ENCODE data around the gene TTC16.

DNA sequence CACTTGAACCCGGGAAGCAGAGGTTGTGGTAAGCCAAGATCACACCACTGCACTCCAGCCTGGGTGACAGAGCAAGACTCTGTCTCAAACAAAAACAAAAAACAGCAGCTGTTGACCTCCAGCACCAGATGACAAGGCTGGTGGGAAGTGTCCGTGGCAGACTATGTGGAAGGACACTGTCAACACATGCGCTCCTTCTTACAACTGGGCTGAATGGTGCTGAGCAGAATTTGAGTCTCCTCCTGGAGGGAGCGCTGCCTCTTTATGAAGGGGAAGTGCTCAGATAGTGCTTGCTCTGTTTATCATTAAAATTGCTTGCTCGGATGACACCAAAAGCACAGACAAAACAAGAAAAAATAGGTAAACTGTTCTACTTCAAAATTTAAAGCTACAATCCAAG, 18.3 kb upstream of the TTC16 start:
- TF ChIP-seq, protein P1, sequence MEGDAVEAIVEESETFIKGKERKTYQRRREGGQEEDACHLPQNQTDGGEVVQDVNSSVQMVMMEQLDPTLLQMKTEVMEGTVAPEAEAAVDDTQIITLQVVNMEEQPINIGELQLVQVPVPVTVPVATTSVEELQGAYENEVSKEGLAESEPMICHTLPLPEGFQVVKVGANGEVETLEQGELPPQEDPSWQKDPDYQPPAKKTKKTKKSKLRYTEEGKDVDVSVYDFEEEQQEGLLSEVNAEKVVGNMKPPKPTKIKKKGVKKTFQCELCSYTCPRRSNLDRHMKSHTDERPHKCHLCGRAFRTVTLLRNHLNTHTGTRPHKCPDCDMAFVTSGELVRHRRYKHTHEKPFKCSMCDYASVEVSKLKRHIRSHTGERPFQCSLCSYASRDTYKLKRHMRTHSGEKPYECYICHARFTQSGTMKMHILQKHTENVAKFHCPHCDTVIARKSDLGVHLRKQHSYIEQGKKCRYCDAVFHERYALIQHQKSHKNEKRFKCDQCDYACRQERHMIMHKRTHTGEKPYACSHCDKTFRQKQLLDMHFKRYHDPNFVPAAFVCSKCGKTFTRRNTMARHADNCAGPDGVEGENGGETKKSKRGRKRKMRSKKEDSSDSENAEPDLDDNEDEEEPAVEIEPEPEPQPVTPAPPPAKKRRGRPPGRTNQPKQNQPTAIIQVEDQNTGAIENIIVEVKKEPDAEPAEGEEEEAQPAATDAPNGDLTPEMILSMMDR (IDR thresholded peaks at IDR 0.05): no peak
- no peak for TF ChIP-seq POLR2A (IDR thresholded peaks at IDR 0.05)
